SHP77 treated with DMSO at 0.1 percent for 48 hours (cell line): Measurements from ENCODE around the gene PHYKPL.

ENCODE experiments used
- DNase-seq: peaks from one replicate; lab custom pipeline; 2025; lab: John Stamatoyannopoulos, UW

Gene PHYKPL

GRCh38 chr5:178232124-178232919, at the start of gene PHYKPL:
Gene PHYKPL, minus strand, starts transcription at chr5:178232802. Its CDS starts 252 bp downstream, at chr5:178232550.
- peak; percentile 18 for DNase-seq

- no peak for DNase-seq
These were observed 49.8 kb upstream of the PHYKPL start for GRCh38 chr5:178282391-178282790.

- DNase-seq, result no peak
These were observed 48.7 kb upstream of the PHYKPL start for GRCh38 chr5:178281331-178281730.

GRCh38 chr5:178280631-178281030, 48.0 kb upstream of the PHYKPL start:
- no peak for DNase-seq

GRCh38 chr5:178279723-178280438, 47.3 kb upstream of the PHYKPL start:
- DNase-seq, result peak; percentile 10

- no peak for DNase-seq
These were observed 46.6 kb upstream of the PHYKPL start for GRCh38 chr5:178279026-178279722.

GRCh38 chr5:178278358-178279023, 45.9 kb upstream of the PHYKPL start:
- DNase-seq, result no peak

GRCh38 chr5:178277866-178278265, 45.3 kb upstream of the PHYKPL start:
- DNase-seq, result no peak

GRCh38 chr5:178277346-178277745, 44.7 kb upstream of the PHYKPL start:
- DNase-seq, result no peak

GRCh38 chr5:178274781-178275537, 42.4 kb upstream of the PHYKPL start:
- no peak for DNase-seq

GRCh38 chr5:178273665-178274541, 41.3 kb upstream of the PHYKPL start:
- no peak for DNase-seq

- DNase-seq, result no peak
These were observed 40.4 kb upstream of the PHYKPL start for GRCh38 chr5:178273041-178273440.

GRCh38 chr5:178272591-178272990, 40.0 kb upstream of the PHYKPL start:
- DNase-seq, result no peak

GRCh38 chr5:178271726-178272479, 39.3 kb upstream of the PHYKPL start:
- DNase-seq, result no peak

GRCh38 chr5:178271231-178271630, 38.6 kb upstream of the PHYKPL start:
- no peak for DNase-seq

- DNase-seq, result no peak
These were observed 36.9 kb upstream of the PHYKPL start for GRCh38 chr5:178269499-178269898.

- no peak for DNase-seq
These were observed 35.3 kb upstream of the PHYKPL start for GRCh38 chr5:178267876-178268275.

GRCh38 chr5:178267245-178267644, 34.6 kb upstream of the PHYKPL start:
- DNase-seq, result no peak

GRCh38 chr5:178266581-178266980, 34.0 kb upstream of the PHYKPL start:
- DNase-seq, result no peak

GRCh38 chr5:178265746-178266145, 33.1 kb upstream of the PHYKPL start:
- no peak for DNase-seq
